ENCODE results near the gene PODN. TPM values are rescaled to one million over a fixed set of nuclear protein-coding genes. Genes with fewer than 3 reads are reported as not detected.

The PODN gene
- total RNA-seq, 1 donor: 52.8 TPM

DNA sequence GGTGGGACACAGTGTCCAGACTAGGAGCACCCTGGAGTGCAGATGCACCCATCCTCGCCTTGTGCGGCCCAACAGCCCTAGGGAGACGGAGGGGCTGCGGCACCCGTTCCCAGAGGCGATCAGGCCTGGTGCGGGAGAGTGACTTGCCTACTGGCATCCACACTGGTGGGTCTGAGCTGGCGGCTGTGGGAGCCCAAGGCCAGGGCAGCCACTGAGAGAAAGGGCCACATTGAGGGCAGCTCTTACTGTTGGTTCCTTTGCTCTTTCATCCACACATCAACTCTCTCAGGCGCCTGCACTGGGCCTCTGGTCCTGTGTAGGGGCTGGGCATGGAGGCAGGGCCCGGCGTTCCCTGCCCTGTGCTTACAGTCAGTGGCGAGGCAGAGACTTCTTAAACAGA is 8.6 kb downstream of the PODN start:
- H3K4me1 ChIP-seq (ENCODE audit: insufficient read depth, low read length): no peaks in the 10 kb centered on the region
- no peak for TF ChIP-seq CTCF (IDR thresholded peaks at IDR 0.05; ENCODE audit: extremely low read depth, low read depth, low read length)
- no peaks in the 10 kb centered on the region for H3K79me2 ChIP-seq (ENCODE audit: insufficient read depth, low read length)
- H3K27me3 ChIP-seq (ENCODE audit: insufficient read depth, low read length): no peaks in the 10 kb centered on the region
- H3K27ac ChIP-seq (ENCODE audit: low read depth, low read length): no peak overlapping the region
- H4K20me1 ChIP-seq (ENCODE audit: insufficient read depth, low read length): no peaks in the 10 kb centered on the region
- H3K36me3 ChIP-seq (ENCODE audit: insufficient read depth, low read length): no peaks in the 10 kb centered on the region
- DNase-seq (ENCODE audit: insufficient read length, low spot score, missing footprints): peak; percentile 44
- no peak overlapping the region for H3K4me3 ChIP-seq (ENCODE audit: insufficient read depth, low read length)
- no peak overlapping the region for H3K4me2 ChIP-seq (ENCODE audit: insufficient read depth, low read length)
- H3K9me3 ChIP-seq (ENCODE audit: low read depth, low read length): no peaks in the 10 kb centered on the region
- H2AFZ ChIP-seq (ENCODE audit: low read length): no peak overlapping the region

DNA sequence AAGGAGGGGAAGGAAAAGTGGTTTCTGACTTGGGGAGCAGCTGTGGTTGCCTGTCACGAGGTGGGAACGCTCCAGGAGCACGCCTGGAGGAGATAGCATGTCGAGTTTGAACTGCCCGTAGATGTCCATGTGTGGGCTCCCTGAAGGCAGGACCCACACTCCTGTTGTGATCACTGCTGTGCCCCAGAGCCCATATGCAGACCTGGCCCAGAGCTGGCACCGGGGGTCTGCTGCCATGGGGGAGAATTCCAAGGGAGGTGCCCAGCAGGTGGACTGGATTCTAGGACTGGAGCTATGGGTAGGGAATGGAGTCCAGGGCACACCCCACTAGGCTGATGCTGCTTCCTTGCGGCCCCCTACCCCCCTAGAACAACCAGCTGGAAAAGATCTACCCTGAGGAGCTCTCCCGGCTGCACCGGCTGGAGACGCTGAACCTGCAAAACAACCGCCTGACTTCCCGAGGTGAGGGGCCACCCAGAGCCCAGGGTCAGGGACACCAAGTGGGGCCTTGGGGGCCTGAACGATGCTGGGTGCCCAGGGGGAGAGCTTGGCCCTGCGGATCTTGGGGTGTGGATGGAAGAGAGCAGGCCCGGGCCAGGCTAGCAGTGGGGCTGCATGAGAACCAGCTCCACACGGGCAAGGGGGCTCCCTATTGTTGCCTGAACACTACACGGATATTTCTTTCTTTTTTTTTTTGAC is 9.3 kb downstream of the PODN start:
- no peak overlapping the region for H3K4me3 ChIP-seq (ENCODE audit: insufficient read depth, low read length)
- H3K27ac ChIP-seq (ENCODE audit: low read depth, low read length): no peak overlapping the region
- H3K4me1 ChIP-seq (ENCODE audit: insufficient read depth, low read length): no peaks in the 10 kb centered on the region
- no peaks in the 10 kb centered on the region for H3K36me3 ChIP-seq (ENCODE audit: insufficient read depth, low read length)
- no peaks in the 10 kb centered on the region for H3K9me3 ChIP-seq (ENCODE audit: low read depth, low read length)
- no peak overlapping the region for H3K4me2 ChIP-seq (ENCODE audit: insufficient read depth, low read length)
- H4K20me1 ChIP-seq (ENCODE audit: insufficient read depth, low read length): no peaks in the 10 kb centered on the region
- H2AFZ ChIP-seq (ENCODE audit: low read length): no peak overlapping the region
- no peak for TF ChIP-seq CTCF (IDR thresholded peaks at IDR 0.05; ENCODE audit: extremely low read depth, low read depth, low read length)
- no peaks in the 10 kb centered on the region for H3K27me3 ChIP-seq (ENCODE audit: insufficient read depth, low read length)
- no peaks in the 10 kb centered on the region for H3K79me2 ChIP-seq (ENCODE audit: insufficient read depth, low read length)
- peak; percentile 83 for DNase-seq (ENCODE audit: insufficient read length, low spot score, missing footprints)

DNA sequence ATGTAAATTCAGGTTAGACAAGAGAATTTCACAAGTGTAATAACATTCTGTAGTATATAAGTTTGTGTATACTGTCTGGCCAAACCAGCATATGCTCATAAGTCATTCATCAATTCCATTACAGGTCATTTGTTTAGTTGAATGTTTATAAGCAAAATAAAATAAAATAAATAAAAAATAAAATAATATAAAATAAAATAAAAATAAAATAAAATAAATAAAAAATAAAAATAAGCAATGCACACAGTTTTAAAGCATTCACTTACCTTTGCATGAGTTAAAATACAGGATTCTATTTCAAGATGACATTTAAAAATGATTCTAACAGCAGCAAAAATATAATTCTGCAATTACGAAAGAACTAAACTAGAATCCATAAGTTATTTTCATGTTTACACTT is 9.9 kb downstream of the PODN start:
- Histone ChIP-seq H3K79me2 (ENCODE audit: insufficient read depth, low read length) (no peaks in the 10 kb centered on the region), H3K27me3 (ENCODE audit: insufficient read depth, low read length) (no peaks in the 10 kb centered on the region), H2AFZ (ENCODE audit: low read length) (no peak overlapping the region), H3K27ac (ENCODE audit: low read depth, low read length) (no peak overlapping the region), H3K9me3 (ENCODE audit: low read depth, low read length) (no peaks in the 10 kb centered on the region), H3K4me2 (ENCODE audit: insufficient read depth, low read length) (no peak overlapping the region), H4K20me1 (ENCODE audit: insufficient read depth, low read length) (no peaks in the 10 kb centered on the region), H3K4me1 (ENCODE audit: insufficient read depth, low read length) (no peaks in the 10 kb centered on the region), H3K4me3 (ENCODE audit: insufficient read depth, low read length) (no peak overlapping the region), H3K36me3 (ENCODE audit: insufficient read depth, low read length) (no peaks in the 10 kb centered on the region)
- no peak for DNase-seq (ENCODE audit: insufficient read length, low spot score, missing footprints)
- no peak for TF ChIP-seq CTCF (IDR thresholded peaks at IDR 0.05; ENCODE audit: extremely low read depth, low read depth, low read length)

- Histone ChIP-seq H3K4me2 (ENCODE audit: insufficient read depth, low read length) (no peak overlapping the region), H4K20me1 (ENCODE audit: insufficient read depth, low read length) (no peaks in the 10 kb centered on the region), H3K4me1 (ENCODE audit: insufficient read depth, low read length) (no peaks in the 10 kb centered on the region), H3K9me3 (ENCODE audit: low read depth, low read length) (no peaks in the 10 kb centered on the region), H3K27me3 (ENCODE audit: insufficient read depth, low read length) (no peaks in the 10 kb centered on the region), H2AFZ (ENCODE audit: low read length) (no peak overlapping the region), H3K4me3 (ENCODE audit: insufficient read depth, low read length) (no peak overlapping the region), H3K27ac (ENCODE audit: low read depth, low read length) (no peak overlapping the region), H3K36me3 (ENCODE audit: insufficient read depth, low read length) (no peaks in the 10 kb centered on the region), H3K79me2 (ENCODE audit: insufficient read depth, low read length) (no peaks in the 10 kb centered on the region)
- peak; percentile 65 for DNase-seq (ENCODE audit: insufficient read length, low spot score, missing footprints)
- TF ChIP-seq CTCF (IDR thresholded peaks at IDR 0.05; ENCODE audit: extremely low read depth, low read depth, low read length): no peak
Measured at GRCh38 chr1:53073287-53073686, 11.3 kb downstream of the PODN start.

Measured in osteoblast (primary cell).